OCI-LY3 (cell line): Measurements from ENCODE around the gene SLC26A6.

Source experiments
- CTCF ChIP-seq: fragments of 200-600, 300-600 bp; sonication (generic); IDR thresholded peaks from 2 replicates; pipeline ENCODE4 v1.5.1; 2014; ENCODE audit warnings: antibody characterized with exemption, low read length, low read depth
- EZH2phosphoT487 ChIP-seq: fragments of 200-600 bp; shearing (Covaris generic); IDR thresholded peaks from 2 replicates; pipeline ENCODE4 v1.6.1; 2018; ENCODE audit warnings: antibody characterized with exemption, mixed run types, low read depth

- TF ChIP-seq EZH2phosphoT487 = no peak
- no peak for TF ChIP-seq CTCF
Observed at GRCh38 chr3:48593337-48593736, 41.9 kb downstream of the SLC26A6 start.
